ENCODE data around the gene IFI44L.

- TF ChIP-seq CTCF (IDR thresholded peaks at IDR 0.05; ENCODE audit: low read depth, low read length, missing input control) = no peak
- no peak for TF ChIP-seq YY1 (IDR thresholded peaks at IDR 0.05)
- no peak for TF ChIP-seq FOXA2 (IDR thresholded peaks at IDR 0.05)
- TF ChIP-seq GABPA (IDR thresholded peaks at IDR 0.05 in 1 of 2, conservative IDR thresholded peaks at IDR 0.05 in 1 of 2) = no peak
- no peak for TF ChIP-seq RAD21 (IDR thresholded peaks at IDR 0.05)
- no peak for TF ChIP-seq MAX (IDR thresholded peaks at IDR 0.05)
- TF ChIP-seq JUND (IDR thresholded peaks at IDR 0.05) = no peak
- TF ChIP-seq SP1 (IDR thresholded peaks at IDR 0.05) = no peak
Measured at GRCh38 chr1:78620666-78621065, 418 bp downstream of the IFI44L start.
